ENCODE data around the gene CFAP68.

The CFAP68 gene

GRCh38 chr11:111851636-111852035 is 27.7 kb upstream of the CFAP68 start:
- H3K18ac ChIP-seq (ENCODE audit: low read depth in 1 of 2, low read length in 2 of 2), result no peak overlapping the region
- H3K4me2 ChIP-seq (ENCODE audit: low read length, poor library complexity, severe bottlenecking), result no peak overlapping the region
- H4K8ac ChIP-seq (ENCODE audit: low read length), result no peak overlapping the region
- no peaks in the 10 kb centered on the region for H3K9me3 ChIP-seq (ENCODE audit: control insufficient read depth, low read length)
- H2BK12ac ChIP-seq (ENCODE audit: low read length in 2 of 2), result no peak overlapping the region
- H3K4ac ChIP-seq (ENCODE audit: low read depth in 1 of 2, low read length in 2 of 2), result no peak overlapping the region
- H2BK120ac ChIP-seq (ENCODE audit: low read depth, low read length), result no peak overlapping the region
- H3K79me1 ChIP-seq (replicated peaks; ENCODE audit: low read length, poor library complexity, severe bottlenecking), result peaks cover 1% of the 10 kb centered on the region
- H3K27me3 ChIP-seq (ENCODE audit: control insufficient read depth in 1 of 2, insufficient read depth in 1 of 2, low read length in 2 of 2), result no peaks in the 10 kb centered on the region
- H4K91ac ChIP-seq (ENCODE audit: low read length), result no peak overlapping the region
- H3K14ac ChIP-seq (ENCODE audit: low read length in 2 of 2), result no peak overlapping the region
- H3K36me3 ChIP-seq (ENCODE audit: control insufficient read depth in 1 of 2, insufficient read depth in 2 of 2, low read depth in 1 of 2, low read length in 2 of 2), result peaks cover 5 to 49% of the 10 kb centered on the region in 2 experiments
- H2AK5ac ChIP-seq (ENCODE audit: low read length, severe bottlenecking), result no peak overlapping the region
- no peak overlapping the region for H2AFZ ChIP-seq (ENCODE audit: low read depth, low read length)
- H2BK5ac ChIP-seq (ENCODE audit: low read depth, low read length, poor library complexity, severe bottlenecking), result no peak overlapping the region
- H3K27ac ChIP-seq (ENCODE audit: low read length, poor library complexity, severe bottlenecking), result no peak overlapping the region
- no peak overlapping the region for H2BK15ac ChIP-seq (ENCODE audit: low read depth, poor library complexity, severe bottlenecking)
- H3K23ac ChIP-seq (ENCODE audit: low read length in 2 of 2), result no peak overlapping the region
- H3K9ac ChIP-seq (ENCODE audit: low read length), result no peak overlapping the region
- no peak overlapping the region for H3K4me3 ChIP-seq (ENCODE audit: insufficient read depth in 1 of 2, low read depth in 1 of 2, low read length in 2 of 2)
- DNase-seq, result peak; percentile 35
- H3K4me1 ChIP-seq (ENCODE audit: control insufficient read depth, insufficient read depth, low read depth, low read length), result peaks cover 3% of the 10 kb centered on the region

- WGBS, result no CpG with 5 or more reads among the region's 2 CpGs
- no peak overlapping the region for H3K14ac ChIP-seq (ENCODE audit: low read length in 2 of 2)
- peaks cover 5 to 51% of the 10 kb centered on the region in 2 experiments for H3K36me3 ChIP-seq (ENCODE audit: control insufficient read depth in 1 of 2, insufficient read depth in 2 of 2, low read depth in 1 of 2, low read length in 2 of 2)
Measured at GRCh38 chr11:111852103-111852502, 27.2 kb upstream of the CFAP68 start.

GRCh38 chr11:111855506-111855905 is 23.8 kb upstream of the CFAP68 start:
- DNase-seq, result no peak
- Histone ChIP-seq H2BK120ac (ENCODE audit: low read depth, low read length) (no peak overlapping the region), H3K27ac (ENCODE audit: low read length, poor library complexity, severe bottlenecking) (no peak overlapping the region), H3K4ac (ENCODE audit: low read depth in 1 of 2, low read length in 2 of 2) (no peak overlapping the region), H3K36me3 (ENCODE audit: control insufficient read depth in 1 of 2, insufficient read depth in 2 of 2, low read depth in 1 of 2, low read length in 2 of 2) (peaks cover 16 to 65% of the 10 kb centered on the region in 2 experiments), H3K4me1 (ENCODE audit: control insufficient read depth, insufficient read depth, low read depth, low read length) (no peaks in the 10 kb centered on the region), H2BK5ac (ENCODE audit: low read depth, low read length, poor library complexity, severe bottlenecking) (no peak overlapping the region), H3K79me1 (replicated peaks; ENCODE audit: low read length, poor library complexity, severe bottlenecking) (peaks cover 1% of the 10 kb centered on the region), H2BK12ac (ENCODE audit: low read length in 2 of 2) (no peak overlapping the region), H3K4me3 (ENCODE audit: insufficient read depth in 1 of 2, low read depth in 1 of 2, low read length in 2 of 2) (no peak overlapping the region), H3K18ac (ENCODE audit: low read depth in 1 of 2, low read length in 2 of 2) (no peak overlapping the region), H2BK15ac (ENCODE audit: low read depth, poor library complexity, severe bottlenecking) (no peak overlapping the region), H3K9ac (ENCODE audit: low read length) (no peak overlapping the region), H3K23ac (ENCODE audit: low read length in 2 of 2) (no peak overlapping the region), H4K8ac (ENCODE audit: low read length) (no peak overlapping the region), H3K4me2 (ENCODE audit: low read length, poor library complexity, severe bottlenecking) (no peak overlapping the region), H3K9me3 (ENCODE audit: control insufficient read depth, low read length) (no peaks in the 10 kb centered on the region), H2AK5ac (ENCODE audit: low read length, severe bottlenecking) (no peak overlapping the region), H2AFZ (ENCODE audit: low read depth, low read length) (no peak overlapping the region), H4K91ac (ENCODE audit: low read length) (no peak overlapping the region), H3K27me3 (ENCODE audit: control insufficient read depth in 1 of 2, insufficient read depth in 1 of 2, low read length in 2 of 2) (no peaks in the 10 kb centered on the region), H3K14ac (ENCODE audit: low read length in 2 of 2) (no peak overlapping the region)

More at GRCh38 chr11:111852103-111852502, 27.2 kb upstream of the CFAP68 start:
- Histone ChIP-seq H3K23ac (ENCODE audit: low read length in 2 of 2) (no peak overlapping the region), H2BK12ac (ENCODE audit: low read length in 2 of 2) (no peak overlapping the region), H3K4me3 (ENCODE audit: insufficient read depth in 1 of 2, low read depth in 1 of 2, low read length in 2 of 2) (no peak overlapping the region), H3K79me1 (replicated peaks; ENCODE audit: low read length, poor library complexity, severe bottlenecking) (peaks cover 1% of the 10 kb centered on the region), H2BK5ac (ENCODE audit: low read depth, low read length, poor library complexity, severe bottlenecking) (no peak overlapping the region), H4K91ac (ENCODE audit: low read length) (no peak overlapping the region), H3K18ac (ENCODE audit: low read depth in 1 of 2, low read length in 2 of 2) (no peak overlapping the region), H3K4me2 (ENCODE audit: low read length, poor library complexity, severe bottlenecking) (no peak overlapping the region), H2AK5ac (ENCODE audit: low read length, severe bottlenecking) (no peak overlapping the region), H2BK120ac (ENCODE audit: low read depth, low read length) (no peak overlapping the region), H3K27ac (ENCODE audit: low read length, poor library complexity, severe bottlenecking) (no peak overlapping the region), H3K4ac (ENCODE audit: low read depth in 1 of 2, low read length in 2 of 2) (no peak overlapping the region), H3K9me3 (ENCODE audit: control insufficient read depth, low read length) (no peaks in the 10 kb centered on the region), H2AFZ (ENCODE audit: low read depth, low read length) (no peak overlapping the region), H3K9ac (ENCODE audit: low read length) (no peak overlapping the region), H3K4me1 (ENCODE audit: control insufficient read depth, insufficient read depth, low read depth, low read length) (peaks cover 3% of the 10 kb centered on the region), H3K27me3 (ENCODE audit: control insufficient read depth in 1 of 2, insufficient read depth in 1 of 2, low read length in 2 of 2) (no peaks in the 10 kb centered on the region), H4K8ac (ENCODE audit: low read length) (no peak overlapping the region), H2BK15ac (ENCODE audit: low read depth, poor library complexity, severe bottlenecking) (no peak overlapping the region)
- no peak for DNase-seq

- no peak overlapping the region for H2AFZ ChIP-seq (ENCODE audit: low read depth, low read length)
Measured at GRCh38 chr11:111860257-111860656, 19.1 kb upstream of the CFAP68 start.

More at GRCh38 chr11:111860257-111860656, 19.1 kb upstream of the CFAP68 start:
- Histone ChIP-seq H3K23ac (ENCODE audit: low read length in 2 of 2) (no peak overlapping the region), H3K18ac (ENCODE audit: low read depth in 1 of 2, low read length in 2 of 2) (no peak overlapping the region), H3K36me3 (ENCODE audit: control insufficient read depth in 1 of 2, insufficient read depth in 2 of 2, low read depth in 1 of 2, low read length in 2 of 2) (peaks cover 16 to 64% of the 10 kb centered on the region in 2 experiments), H2AK5ac (ENCODE audit: low read length, severe bottlenecking) (no peak overlapping the region), H4K91ac (ENCODE audit: low read length) (no peak overlapping the region), H3K14ac (ENCODE audit: low read length in 2 of 2) (no peak overlapping the region), H3K4ac (ENCODE audit: low read depth in 1 of 2, low read length in 2 of 2) (no peak overlapping the region), H2BK15ac (ENCODE audit: low read depth, poor library complexity, severe bottlenecking) (no peak overlapping the region), H2BK5ac (ENCODE audit: low read depth, low read length, poor library complexity, severe bottlenecking) (no peak overlapping the region), H3K79me1 (replicated peaks; ENCODE audit: low read length, poor library complexity, severe bottlenecking) (peaks cover 2% of the 10 kb centered on the region), H3K9ac (ENCODE audit: low read length) (no peak overlapping the region), H2BK120ac (ENCODE audit: low read depth, low read length) (no peak overlapping the region), H2BK12ac (ENCODE audit: low read length in 2 of 2) (no peak overlapping the region), H3K9me3 (ENCODE audit: control insufficient read depth, low read length) (no peaks in the 10 kb centered on the region), H3K4me2 (ENCODE audit: low read length, poor library complexity, severe bottlenecking) (no peak overlapping the region), H4K8ac (ENCODE audit: low read length) (no peak overlapping the region), H3K27ac (ENCODE audit: low read length, poor library complexity, severe bottlenecking) (no peak overlapping the region), H3K4me1 (ENCODE audit: control insufficient read depth, insufficient read depth, low read depth, low read length) (peaks cover 2% of the 10 kb centered on the region), H3K4me3 (ENCODE audit: insufficient read depth in 1 of 2, low read depth in 1 of 2, low read length in 2 of 2) (no peak overlapping the region), H3K27me3 (ENCODE audit: control insufficient read depth in 1 of 2, insufficient read depth in 1 of 2, low read length in 2 of 2) (no peaks in the 10 kb centered on the region)
- WGBS, result 100% methylated on average over 2 of the region's 3 CpGs
- DNase-seq, result no peak

Data from mesenchymal stem cell (in vitro differentiated cells and primary cell).